CD14-positive monocyte (primary cell): ENCODE measurements around the gene TTC7B. TPM values are rescaled to one million over a fixed set of nuclear protein-coding genes. Genes with fewer than 3 reads are reported as not detected.

Experiments used
- DNase-seq, 3 donors: peaks; one replicate each; pipeline ENCODE4 v3.0.0-alpha.2; 2011 to 2022
- H2AFZ ChIP-seq: 2 replicates; pipeline ENCODE4 v1.6.0; 2012; ENCODE audit warnings: mild to moderate bottlenecking, low read depth, low read length, inconsistent platforms; ENCODE audit not compliant: insufficient read depth, poor library complexity, severe bottlenecking
- H3K27ac ChIP-seq, 2 donors: 1 replicate in 1 of 2; 2 replicates in 1 of 2; pipeline ENCODE4 v1.5.1; 2012 to 2013; ENCODE audit warnings: low read length in 2 of 2, control low read depth in 1 of 2, inconsistent platforms in 1 of 2, low read depth in 1 of 2, mild to moderate bottlenecking in 1 of 2
- H3K27me3 ChIP-seq, 2 donors: one replicate each; pipeline versions ENCODE4 v1.6.0 to v1.6.1; 2011 to 2013; ENCODE audit warnings: low read length in 2 of 2; ENCODE audit not compliant: control insufficient read depth in 2 of 2, insufficient read depth in 2 of 2
- H3K36me3 ChIP-seq, 2 donors: replicated peaks in 1 of 2; 1 replicate in 1 of 2; 2 replicates in 1 of 2; pipeline versions ENCODE4 v1.5.1 to v1.6.1; 2012 to 2013; ENCODE audit warnings: low read length in 2 of 2, control low read depth in 1 of 2, inconsistent platforms in 1 of 2, mild to moderate bottlenecking in 1 of 2; ENCODE audit not compliant: insufficient read depth in 2 of 2, control insufficient read depth in 1 of 2
- H3K4me1 ChIP-seq, 2 donors: 1 replicate in 1 of 2; 2 replicates in 1 of 2; pipeline versions ENCODE4 v1.5.1 to v1.6.1; 2012 to 2013; ENCODE audit warnings: low read length in 2 of 2, control low read depth in 1 of 2, inconsistent platforms in 1 of 2, mild to moderate bottlenecking in 1 of 2, moderate library complexity in 1 of 2; ENCODE audit not compliant: insufficient read depth in 2 of 2, control insufficient read depth in 1 of 2
- H3K4me2 ChIP-seq: replicated peaks from 2 replicates; pipeline ENCODE3; 2012; ENCODE audit warnings: low read length, moderate library complexity, mild to moderate bottlenecking; ENCODE audit not compliant: poor library complexity, severe bottlenecking; ENCODE audit errors: extremely low read depth
- H3K4me3 ChIP-seq, 3 experiments: fragments of 200-600 bp in 1 of 3; sonication (generic) in 1 of 3; replicated peaks in 1 of 3; 1 replicate in 2 of 3; 2 replicates in 1 of 3; pipeline ENCODE4 v1.5.1; 2011 to 2013; ENCODE audit warnings: low read length in 3 of 3, mild to moderate bottlenecking in 3 of 3, control low read depth in 2 of 3, low read depth in 2 of 3, inconsistent platforms in 1 of 3, moderate library complexity in 1 of 3
- H3K79me2 ChIP-seq: 2 replicates; pipeline ENCODE4 v1.6.0; 2012; ENCODE audit warnings: mild to moderate bottlenecking, control low read depth, inconsistent platforms, low read length, moderate library complexity; ENCODE audit not compliant: insufficient read depth
- H3K9ac ChIP-seq: 2 replicates; pipeline ENCODE4 v1.6.0; 2017; ENCODE audit warnings: low read length, mild to moderate bottlenecking; ENCODE audit not compliant: insufficient read depth, poor library complexity, severe bottlenecking
- H3K9me3 ChIP-seq, 2 donors: replicated peaks in 1 of 2; 1 replicate in 1 of 2; 2 replicates in 1 of 2; pipeline versions ENCODE4 v1.5.1 to v1.6.1; 2012 to 2013; ENCODE audit warnings: low read length in 2 of 2, control low read depth in 1 of 2; ENCODE audit not compliant: control insufficient read depth in 1 of 2, insufficient read depth in 1 of 2
- H4K20me1 ChIP-seq: 2 replicates; pipeline ENCODE4 v1.6.0; 2012; ENCODE audit warnings: mild to moderate bottlenecking, low read length, control low read depth, moderate library complexity; ENCODE audit not compliant: insufficient read depth
- H3K27ac Mint-ChIP-seq, 7 donors: one replicate each; pipeline ENCODE4 v1.8.0; 2020; ENCODE audit warnings: mild to moderate bottlenecking in 7 of 7, mixed read lengths in 7 of 7, moderate library complexity in 6 of 7, inconsistent platforms in 2 of 7
- H3K27me3 Mint-ChIP-seq, 3 donors: one replicate each; pipeline ENCODE4 v1.8.0; 2021 to 2022; ENCODE audit warnings: low read depth in 3 of 3, mild to moderate bottlenecking in 3 of 3, mixed read lengths in 3 of 3, moderate library complexity in 3 of 3, inconsistent platforms in 1 of 3
- H3K36me3 Mint-ChIP-seq, 2 donors: one replicate each; pipeline ENCODE4 v1.8.0; 2020; ENCODE audit warnings: mixed read lengths in 2 of 2, inconsistent platforms in 1 of 2, mild to moderate bottlenecking in 1 of 2
- H3K4me1 Mint-ChIP-seq: one replicate; pipeline ENCODE4 v1.8.0; 2020; ENCODE audit warnings: mild to moderate bottlenecking, mixed read lengths
- H3K4me3 Mint-ChIP-seq, 2 donors: one replicate each; pipeline ENCODE4 v1.8.0; 2020; ENCODE audit warnings: mild to moderate bottlenecking in 2 of 2, mixed read lengths in 2 of 2, moderate library complexity in 1 of 2
- H3K9me3 Mint-ChIP-seq, 7 donors: one replicate each; pipeline ENCODE4 v1.8.0; 2020 to 2022; ENCODE audit warnings: mixed read lengths in 7 of 7, mild to moderate bottlenecking in 6 of 7, moderate library complexity in 6 of 7, inconsistent platforms in 2 of 7
- WGBS: methylation state at CpG from one replicate; pipeline ENCODE4 v1.1.5; 2013; ENCODE audit warnings: missing lambda C conversion rate; ENCODE audit not compliant: insufficient coverage; 5-methylcytosine and 5-hydroxymethylcytosine counted together
- intact Hi-C, 2 donors: fragments of 100-400 bp; cut with micrococcal nuclease; formaldehyde crosslinking; loops; one replicate each; pipeline versions ENCODE4 v1.15.0 to v1.15.1; 2023
- polyA plus RNA-seq, 3 donors: library from polyadenylated mRNA; depleted of rRNA in 1 of 3; unstranded in 2 of 3; stranded (reverse) in 1 of 3; fragments of 300-500 nt in 2 of 3; fragments of >200 nt in 1 of 3; fragmentation: Illumina TruSeq in 2 of 3; gene quantifications; 1 replicate in 2 of 3; 2 replicates in 1 of 3; pipeline ENCODE4 v1.2.3, GENCODE V29; 2012 to 2021
- TF ChIP-seq, protein P1 (sequence below): fragments of 200-600 bp; IDR thresholded peaks from one replicate; pipeline ENCODE4 v1.8.0; 2022; ENCODE audit warnings: antibody characterized with exemption, mild to moderate bottlenecking

TTC7B gene
- polyA plus RNA-seq, 3 donors, result 0.87 to 2.6 (median 1.2) TPM

- H3K9ac ChIP-seq, result no peak overlapping the region
- H3K4me3 ChIP-seq, result no peak overlapping the region
- H3K4me3 Mint-ChIP-seq, result no peak overlapping the region
- H3K9me3 ChIP-seq, result no peaks in the 10 kb centered on the region
- no peaks in the 10 kb centered on the region for H4K20me1 ChIP-seq
- H3K4me1 ChIP-seq, result peaks cover 2 to 3% of the 10 kb centered on the region in 2 donors
- H3K27ac ChIP-seq, result no peak overlapping the region
- TF ChIP-seq, protein P1, sequence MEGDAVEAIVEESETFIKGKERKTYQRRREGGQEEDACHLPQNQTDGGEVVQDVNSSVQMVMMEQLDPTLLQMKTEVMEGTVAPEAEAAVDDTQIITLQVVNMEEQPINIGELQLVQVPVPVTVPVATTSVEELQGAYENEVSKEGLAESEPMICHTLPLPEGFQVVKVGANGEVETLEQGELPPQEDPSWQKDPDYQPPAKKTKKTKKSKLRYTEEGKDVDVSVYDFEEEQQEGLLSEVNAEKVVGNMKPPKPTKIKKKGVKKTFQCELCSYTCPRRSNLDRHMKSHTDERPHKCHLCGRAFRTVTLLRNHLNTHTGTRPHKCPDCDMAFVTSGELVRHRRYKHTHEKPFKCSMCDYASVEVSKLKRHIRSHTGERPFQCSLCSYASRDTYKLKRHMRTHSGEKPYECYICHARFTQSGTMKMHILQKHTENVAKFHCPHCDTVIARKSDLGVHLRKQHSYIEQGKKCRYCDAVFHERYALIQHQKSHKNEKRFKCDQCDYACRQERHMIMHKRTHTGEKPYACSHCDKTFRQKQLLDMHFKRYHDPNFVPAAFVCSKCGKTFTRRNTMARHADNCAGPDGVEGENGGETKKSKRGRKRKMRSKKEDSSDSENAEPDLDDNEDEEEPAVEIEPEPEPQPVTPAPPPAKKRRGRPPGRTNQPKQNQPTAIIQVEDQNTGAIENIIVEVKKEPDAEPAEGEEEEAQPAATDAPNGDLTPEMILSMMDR, result no peak
- peaks cover 0 to 5% (median 0%) of the 10 kb centered on the region in 7 donors for H3K9me3 Mint-ChIP-seq
- H3K27me3 Mint-ChIP-seq, result peaks cover 0 to 10% (median 7%) of the 10 kb centered on the region in 3 donors
- no peak overlapping the region for H3K27ac Mint-ChIP-seq
- peaks cover 3% of the 10 kb centered on the region for H3K4me1 Mint-ChIP-seq
- H3K4me2 ChIP-seq, result no peak overlapping the region
- H3K79me2 ChIP-seq, result no peaks in the 10 kb centered on the region
- H3K27me3 ChIP-seq, result no peaks in the 10 kb centered on the region
- no peaks in the 10 kb centered on the region for H3K36me3 Mint-ChIP-seq
- no peaks in the 10 kb centered on the region for H3K36me3 ChIP-seq
- intact Hi-C loops, result no loop called here
- 55% methylated on average over 10 of the region's 12 CpGs for WGBS
- H2AFZ ChIP-seq, result no peak overlapping the region
- DNase-seq, result peak in 1 of 3 donors; percentile 15
These were observed 320.6 kb downstream of the TTC7B start for GRCh38 chr14:90495357-90496276.

- intact Hi-C loops, result no loop called here
- no peak overlapping the region for H3K4me2 ChIP-seq
- WGBS, result 94% methylated on average over 8 of the region's 11 CpGs
- no peaks in the 10 kb centered on the region for H3K4me1 ChIP-seq
- no peaks in the 10 kb centered on the region for H3K27me3 ChIP-seq
- H3K27me3 Mint-ChIP-seq, result peaks cover 2 to 7% (median 5%) of the 10 kb centered on the region in 3 donors
- no peak overlapping the region for H3K4me3 ChIP-seq
- no peaks in the 10 kb centered on the region for H3K36me3 Mint-ChIP-seq
- H3K27ac ChIP-seq, result no peak overlapping the region
- no peak overlapping the region for H2AFZ ChIP-seq
- H3K4me3 Mint-ChIP-seq, result no peak overlapping the region
- TF ChIP-seq, protein P1, result no peak
- no peaks in the 10 kb centered on the region for H3K36me3 ChIP-seq
- no peaks in the 10 kb centered on the region for H3K79me2 ChIP-seq
- no peaks in the 10 kb centered on the region for H3K9me3 ChIP-seq
- no peak for DNase-seq
- no peak overlapping the region for H3K27ac Mint-ChIP-seq
- peaks cover 0 to 5% (median 0%) of the 10 kb centered on the region in 7 donors for H3K9me3 Mint-ChIP-seq
- no peaks in the 10 kb centered on the region for H3K4me1 Mint-ChIP-seq
- no peak overlapping the region for H3K9ac ChIP-seq
- H4K20me1 ChIP-seq, result no peaks in the 10 kb centered on the region
These were observed 324.2 kb downstream of the TTC7B start for GRCh38 chr14:90491911-90492531.
